ENCODE measurements around the gene NEB.

NEB gene

DNA sequence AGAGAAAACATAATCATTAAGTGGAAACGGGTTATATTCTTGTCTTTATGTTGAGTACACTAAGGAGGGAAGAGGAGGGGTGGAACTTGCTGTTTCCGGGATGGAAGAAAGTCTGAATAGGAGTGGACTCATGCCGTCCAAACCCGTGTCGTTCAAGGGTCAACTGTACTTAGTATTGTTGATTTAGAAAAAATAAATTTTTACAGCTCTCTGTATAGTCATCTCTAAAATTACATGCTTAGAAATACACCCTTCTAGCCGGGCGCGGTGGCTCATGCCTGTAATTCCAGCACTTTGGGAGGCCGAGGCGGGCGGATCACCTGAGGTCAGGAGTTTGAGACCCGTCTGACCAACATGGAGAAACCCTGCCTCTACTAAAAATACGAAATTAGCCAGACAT is 295.1 kb downstream of the NEB start:
- Histone ChIP-seq H3K36me3 (ENCODE audit: control insufficient read depth, insufficient read depth, low read length) (peaks cover 84% of the 10 kb centered on the region), H3K4me1 (ENCODE audit: control insufficient read depth, insufficient read depth, low read length, poor library complexity, severe bottlenecking) (no peaks in the 10 kb centered on the region), H3K9me3 (ENCODE audit: control insufficient read depth, low read length) (no peaks in the 10 kb centered on the region), H3K27ac (ENCODE audit: low read depth, low read length, severe bottlenecking) (no peak overlapping the region), H3K4me3 (ENCODE audit: extremely low read depth, insufficient read depth, low read length, poor library complexity, severe bottlenecking) (no peak overlapping the region)
- 92% methylated on average over 8 to 9 of the region's 13 CpGs for WGBS, 2 experiments (ENCODE audit: insufficient coverage in 2 of 2)

- Histone ChIP-seq H3K27ac (ENCODE audit: low read depth, low read length, severe bottlenecking) (no peak overlapping the region), H3K4me3 (ENCODE audit: extremely low read depth, insufficient read depth, low read length, poor library complexity, severe bottlenecking) (no peak overlapping the region), H3K4me1 (ENCODE audit: control insufficient read depth, insufficient read depth, low read length, poor library complexity, severe bottlenecking) (no peaks in the 10 kb centered on the region), H3K36me3 (ENCODE audit: control insufficient read depth, insufficient read depth, low read length) (peaks cover 85% of the 10 kb centered on the region), H3K9me3 (ENCODE audit: control insufficient read depth, low read length) (no peaks in the 10 kb centered on the region)
- no CpG with 5 or more reads among the region's 4 CpGs for WGBS, 2 experiments (ENCODE audit: insufficient coverage in 2 of 2)
These were observed 295.8 kb downstream of the NEB start for GRCh38 chr2:151438506-151438905.

GRCh38 chr2:151437630-151438029 is 296.6 kb downstream of the NEB start:
- Histone ChIP-seq H3K9me3 (ENCODE audit: control insufficient read depth, low read length) (no peaks in the 10 kb centered on the region), H3K27ac (ENCODE audit: low read depth, low read length, severe bottlenecking) (no peak overlapping the region), H3K4me1 (ENCODE audit: control insufficient read depth, insufficient read depth, low read length, poor library complexity, severe bottlenecking) (no peaks in the 10 kb centered on the region), H3K4me3 (ENCODE audit: extremely low read depth, insufficient read depth, low read length, poor library complexity, severe bottlenecking) (no peak overlapping the region), H3K36me3 (ENCODE audit: control insufficient read depth, insufficient read depth, low read length) (peaks cover 83% of the 10 kb centered on the region)
- WGBS, 2 experiments (ENCODE audit: insufficient coverage in 2 of 2), result 83 to 100% methylated on average over 1 of the region's 3 CpGs

Data from mesodermal cell (in vitro differentiated cells).